Tibial nerve (tissue), 4 donors: ENCODE data around the gene CCDC63. TPM values are rescaled to one million over a fixed set of nuclear protein-coding genes. Genes with fewer than 3 reads are reported as not detected.

ENCODE experiments used
- DNase-seq, 2 donors: peaks; one replicate each; pipeline ENCODE4 v3.0.0-alpha.2; 2019; ENCODE audit warnings: low spot score in 2 of 2
- H3K27ac ChIP-seq, 4 donors: fragments of 200-600 bp; sonication (generic) in 3 of 4; one replicate each; pipeline ENCODE4 v1.5.1; 2017 to 2019; ENCODE audit warnings: mild to moderate bottlenecking in 1 of 4
- H3K27me3 ChIP-seq, 2 donors: fragments of 200-600 bp; sonication (generic) in 1 of 2; one replicate each; pipeline versions ENCODE4 v1.5.1 to v1.6.0; 2017 to 2019
- H3K36me3 ChIP-seq, 3 donors: fragments of 200-600 bp; sonication (generic); one replicate each; pipeline ENCODE4 v1.5.1; 2018 to 2019
- H3K4me1 ChIP-seq, 4 donors: fragments of 200-600 bp; sonication (generic) in 3 of 4; one replicate each; pipeline ENCODE4 v1.5.1; 2017 to 2019
- H3K4me3 ChIP-seq, 4 donors: fragments of 200-600 bp; sonication (generic) in 3 of 4; one replicate each; pipeline ENCODE4 v1.5.1; 2017 to 2019; ENCODE audit warnings: mild to moderate bottlenecking in 1 of 4, moderate library complexity in 1 of 4
- H3K9me3 ChIP-seq, 4 donors: fragments of 200-600 bp; sonication (generic) in 3 of 4; one replicate each; pipeline ENCODE4 v1.5.1; 2017 to 2019
- CTCF ChIP-seq, 5 experiments: fragments of 200-600 bp in 3 of 5; fragments of 450-650 bp in 2 of 5; sonication (generic) in 3 of 5; IDR thresholded peaks; one replicate each; pipeline ENCODE4 v1.5.1; 2016 to 2019; ENCODE audit warnings: antibody characterized with exemption in 5 of 5, mild to moderate bottlenecking in 3 of 5, moderate library complexity in 2 of 5
- EP300 ChIP-seq, 2 donors: sonication (generic); formaldehyde crosslinking; IDR thresholded peaks; one replicate each; pipeline ENCODE4 v1.6.1; 2017; ENCODE audit warnings: antibody characterized with exemption in 2 of 2, mild to moderate bottlenecking in 1 of 2
- POLR2A ChIP-seq, 2 donors: fragments of 450-650 bp; IDR thresholded peaks; one replicate each; pipeline ENCODE4 v1.6.1; 2017; ENCODE audit warnings: antibody characterized with exemption in 2 of 2, mild to moderate bottlenecking in 2 of 2, moderate library complexity in 2 of 2
- WGBS, 2 donors: methylation state at CpG; one replicate each; pipeline ENCODE4 v1.1.5; 2018; 5-methylcytosine and 5-hydroxymethylcytosine counted together
- total RNA-seq, 4 donors: library from RNA; depleted of rRNA; stranded (reverse); fragments of >200 nt; gene quantifications; one replicate each; pipeline ENCODE4 v1.1.0, GENCODE V29; 2016

Gene CCDC63
- total RNA-seq, 4 donors from 2014 or later: not detected

DNA sequence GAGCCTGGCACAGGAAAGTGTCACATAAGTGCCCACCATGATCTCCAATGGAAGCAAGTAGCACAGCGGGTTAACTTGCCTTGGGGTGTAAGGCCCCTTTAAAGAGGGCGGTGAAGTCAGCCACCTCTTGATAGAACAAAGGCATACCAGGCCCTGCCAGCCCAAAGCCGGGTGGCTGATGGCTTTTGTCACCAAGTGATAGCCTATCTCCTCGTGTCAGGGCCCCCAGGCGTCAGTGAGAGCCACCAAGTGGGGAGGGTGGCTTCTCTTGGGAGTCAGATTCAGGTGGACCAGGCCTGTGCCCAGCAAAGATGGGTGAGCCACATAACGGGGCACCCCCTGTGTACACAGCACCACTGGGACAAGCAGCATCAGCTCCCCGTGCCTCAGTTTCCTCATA, 81.9 kb downstream of the CCDC63 start:
- H3K27me3 ChIP-seq: peaks cover 0 to 8% of the 10 kb centered on the region in 2 donors
- WGBS, 2 donors: 60 to 64% methylated on average over 7 of the region's 7 CpGs
- TF ChIP-seq EP300 (IDR thresholded peaks at IDR 0.05) (no peak), CTCF (IDR thresholded peaks at IDR 0.05) (no peak), POLR2A (IDR thresholded peaks at IDR 0.05) (no peak)
- no peak overlapping the region for H3K27ac ChIP-seq
- DNase-seq: no peak
- H3K4me3 ChIP-seq: no peak overlapping the region
- H3K36me3 ChIP-seq: no peaks in the 10 kb centered on the region
- H3K4me1 ChIP-seq: no peaks in the 10 kb centered on the region
- H3K9me3 ChIP-seq: no peaks in the 10 kb centered on the region

- H3K36me3 ChIP-seq: no peaks in the 10 kb centered on the region
- DNase-seq: no peak
- H3K9me3 ChIP-seq: no peaks in the 10 kb centered on the region
- no peak overlapping the region for H3K27ac ChIP-seq
- no peak overlapping the region for H3K4me3 ChIP-seq
- no peak for TF ChIP-seq EP300 (IDR thresholded peaks at IDR 0.05)
- TF ChIP-seq POLR2A (IDR thresholded peaks at IDR 0.05): no peak
- TF ChIP-seq CTCF (IDR thresholded peaks at IDR 0.05): no peak
- no peaks in the 10 kb centered on the region for H3K4me1 ChIP-seq
- peaks cover 0 to 8% of the 10 kb centered on the region in 2 donors for H3K27me3 ChIP-seq
- 76 to 100% methylated on average over 1 of the region's 1 CpG for whole genome bisulfite sequencing, 2 donors
These were observed 83.0 kb downstream of the CCDC63 start for GRCh38 chr12:110929818-110930217.

- Histone ChIP-seq H3K9me3 (no peaks in the 10 kb centered on the region), H3K27me3 (peaks cover 0 to 8% of the 10 kb centered on the region in 2 donors), H3K4me3 (no peak overlapping the region), H3K27ac (no peak overlapping the region), H3K36me3 (no peaks in the 10 kb centered on the region), H3K4me1 (no peaks in the 10 kb centered on the region)
- WGBS, 2 donors: 79 to 80% methylated on average over 21 of the region's 21 CpGs
- no peak for DNase-seq
- TF ChIP-seq CTCF (IDR thresholded peaks at IDR 0.05) (no peak), EP300 (IDR thresholded peaks at IDR 0.05) (no peak), POLR2A (IDR thresholded peaks at IDR 0.05) (no peak)
These were observed 83.8 kb downstream of the CCDC63 start for GRCh38 chr12:110930348-110931314.

- 41 to 53% methylated on average over 16 of the region's 16 CpGs for WGBS, 2 donors
- peaks cover 0 to 8% of the 10 kb centered on the region in 2 donors for H3K27me3 ChIP-seq
- no peaks in the 10 kb centered on the region for H3K4me1 ChIP-seq
These were observed 84.5 kb downstream of the CCDC63 start for GRCh38 chr12:110931315-110931728.

More at GRCh38 chr12:110931315-110931728, 84.5 kb downstream of the CCDC63 start:
- no peak overlapping the region for H3K27ac ChIP-seq
- no peak overlapping the region for H3K4me3 ChIP-seq
- H3K9me3 ChIP-seq: no peaks in the 10 kb centered on the region
- DNase-seq: no peak
- no peak for TF ChIP-seq EP300 (IDR thresholded peaks at IDR 0.05)
- no peak for TF ChIP-seq POLR2A (IDR thresholded peaks at IDR 0.05)
- no peak for TF ChIP-seq CTCF (IDR thresholded peaks at IDR 0.05)
- H3K36me3 ChIP-seq: no peaks in the 10 kb centered on the region
